NCI-H146 (cell line): ENCODE results near the gene CLMN.

Experiments
- DNase-seq: peaks from one replicate; lab custom pipeline; 2025; lab: John Stamatoyannopoulos, UW

The CLMN gene

DNA sequence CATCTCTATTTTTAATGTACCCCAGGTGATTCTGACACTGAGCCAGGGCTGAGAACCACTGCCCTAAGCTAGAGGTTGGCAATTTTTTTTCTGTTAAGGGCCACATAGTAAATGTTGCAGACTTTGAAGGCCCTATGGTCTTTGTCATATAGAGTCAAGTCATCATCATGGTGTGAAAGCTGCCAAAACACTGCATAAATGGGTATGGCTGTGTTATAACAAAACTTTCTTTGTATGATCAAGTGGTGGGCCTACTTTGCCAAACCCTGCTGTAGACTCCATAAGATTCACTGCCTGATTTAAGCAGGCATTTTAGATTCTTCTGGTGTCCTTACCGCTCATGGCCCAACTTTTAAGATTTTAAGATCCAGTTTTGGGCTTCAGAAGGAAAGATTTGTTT is 76.8 kb downstream of the CLMN start:
- DNase-seq, result no peak

DNA sequence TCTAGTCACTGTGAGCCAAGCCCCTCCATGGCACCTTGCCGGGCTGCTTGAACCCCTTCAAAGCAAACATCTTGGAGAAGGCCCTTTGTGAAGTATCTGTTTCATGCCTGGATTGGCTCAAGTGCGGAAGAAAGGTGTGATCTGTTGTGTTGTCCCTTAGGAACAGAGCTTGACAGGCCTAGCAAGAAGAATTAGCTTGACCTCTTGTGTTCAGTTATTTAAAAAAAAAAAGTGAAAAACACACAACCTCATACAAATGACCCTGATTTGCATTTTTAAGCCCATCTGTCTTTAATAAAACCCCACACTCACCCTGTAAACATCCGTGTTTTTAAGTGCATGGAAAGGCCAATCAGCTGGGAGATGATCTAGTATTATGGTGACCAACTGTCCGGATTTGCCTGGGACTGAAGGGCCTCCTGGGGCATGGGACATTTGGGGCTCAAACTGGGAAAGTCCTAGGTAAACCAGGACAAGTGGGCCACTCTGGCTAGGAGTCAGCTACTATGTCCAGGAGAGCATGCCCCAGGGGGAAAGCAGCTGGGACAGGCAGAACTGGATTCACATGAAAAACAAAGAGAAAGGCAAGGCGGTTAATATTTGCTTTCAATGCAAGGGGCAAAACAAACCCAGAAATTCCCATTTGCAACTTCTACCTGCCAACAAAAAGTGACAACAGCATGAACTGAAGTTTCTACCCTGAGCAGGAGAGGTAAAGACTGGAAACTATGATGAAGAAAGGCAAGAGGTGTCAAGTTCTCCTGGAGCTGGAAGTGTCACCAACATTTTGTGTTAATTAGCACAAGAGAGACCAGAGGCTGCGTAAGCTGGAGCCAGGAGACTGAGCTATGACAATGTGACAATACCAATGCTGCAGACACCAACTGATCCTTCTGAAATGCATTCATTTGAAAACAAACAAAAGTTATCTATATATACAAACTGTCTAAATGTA is 78.6 kb downstream of the CLMN start:
- DNase-seq, result no peak

DNA sequence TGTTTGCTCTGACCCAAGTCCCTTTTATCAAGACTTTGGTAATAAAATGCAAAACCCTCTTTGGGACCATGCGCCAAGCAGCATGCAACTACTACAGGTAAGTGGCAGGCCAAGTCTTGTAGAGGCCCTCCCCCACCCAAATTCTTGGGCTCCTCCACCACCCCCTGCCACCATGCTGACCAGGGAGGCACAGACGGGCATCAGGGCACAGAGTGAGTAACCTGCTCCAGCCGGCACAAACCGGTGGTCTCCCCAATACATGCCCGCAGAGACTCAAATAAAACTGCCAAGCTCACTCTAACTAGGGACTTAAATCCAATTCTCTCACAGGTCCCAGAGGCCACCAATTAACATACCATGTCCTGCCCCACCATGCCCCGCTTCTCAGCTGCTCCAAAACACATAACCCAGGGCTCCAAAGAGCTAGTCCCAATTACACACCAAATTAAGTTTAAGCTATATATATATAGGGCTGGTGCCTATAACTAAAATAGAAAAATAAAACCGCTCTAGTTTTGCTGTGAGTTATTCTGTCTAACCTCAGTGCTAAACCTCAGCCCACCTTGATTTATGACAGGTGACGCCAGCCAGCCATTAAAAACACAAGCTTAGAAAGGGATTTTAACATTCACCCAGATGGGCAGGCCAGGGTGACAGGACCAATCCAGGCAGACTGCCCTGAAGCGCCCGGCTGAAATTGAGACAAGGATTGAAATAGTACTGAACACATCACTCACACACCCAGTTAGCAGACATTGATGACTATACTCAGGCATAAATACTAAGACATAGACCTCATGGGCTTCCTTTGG is 81.0 kb downstream of the CLMN start:
- DNase-seq, result no peak

DNA sequence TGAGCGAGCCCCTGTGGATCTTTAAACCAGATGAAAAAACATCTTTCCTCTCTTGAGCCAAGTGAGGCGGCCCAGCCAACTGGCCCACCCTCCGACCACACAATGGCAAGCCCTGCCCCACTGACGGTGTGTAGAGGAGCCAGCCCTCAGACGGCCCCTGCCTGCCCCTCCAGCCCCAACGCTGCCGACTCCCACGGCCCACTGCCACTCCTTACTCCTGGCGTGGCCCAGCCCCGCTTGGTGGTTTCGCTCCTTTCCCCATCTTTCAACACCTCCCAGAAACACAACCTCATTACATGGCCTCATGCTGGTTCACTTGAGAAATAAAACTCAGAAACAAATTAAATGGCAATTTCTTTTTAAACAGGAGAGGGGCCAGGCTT is 81.8 kb downstream of the CLMN start:
- no peak for DNase-seq

DNA sequence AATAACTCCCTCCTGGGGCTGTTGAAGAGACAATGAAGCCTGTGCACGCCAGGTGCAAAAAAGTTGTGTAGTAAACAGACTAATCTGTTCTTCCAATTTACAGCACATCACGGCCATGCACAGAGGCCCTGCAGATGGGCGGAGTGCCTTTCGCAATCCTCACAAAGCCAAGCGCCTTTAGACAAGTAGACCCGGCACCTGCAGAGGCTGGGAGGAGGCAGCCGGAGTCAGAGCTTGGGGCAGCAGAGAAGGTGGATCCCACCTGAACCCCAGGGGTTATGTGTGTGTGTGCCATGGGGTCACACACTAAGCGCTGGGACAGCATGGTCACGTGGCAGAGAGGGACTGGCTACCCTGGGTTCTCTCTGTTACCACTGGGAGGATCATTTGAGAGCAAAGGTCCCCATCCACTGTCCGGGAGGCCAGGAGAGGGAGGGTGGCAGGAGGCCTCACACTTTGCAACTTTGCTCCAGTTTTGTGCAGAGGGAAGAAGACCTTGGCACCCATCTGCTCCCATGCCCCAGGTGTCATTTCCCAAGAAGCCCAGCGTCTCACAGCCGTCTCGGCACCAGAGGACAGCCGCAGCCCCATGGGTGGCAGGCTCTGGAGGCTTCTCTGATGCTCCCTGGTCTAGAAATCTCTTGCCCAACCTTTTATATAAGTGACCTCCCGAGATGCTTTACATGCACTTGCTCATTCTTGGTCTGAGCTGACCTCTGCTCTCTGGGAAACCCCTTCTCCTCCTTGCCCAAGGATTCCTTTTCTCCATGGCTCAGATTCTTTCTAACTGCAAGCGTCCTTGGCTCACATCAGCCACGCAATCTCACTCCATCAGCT is 82.4 kb downstream of the CLMN start:
- no peak for DNase-seq

DNA sequence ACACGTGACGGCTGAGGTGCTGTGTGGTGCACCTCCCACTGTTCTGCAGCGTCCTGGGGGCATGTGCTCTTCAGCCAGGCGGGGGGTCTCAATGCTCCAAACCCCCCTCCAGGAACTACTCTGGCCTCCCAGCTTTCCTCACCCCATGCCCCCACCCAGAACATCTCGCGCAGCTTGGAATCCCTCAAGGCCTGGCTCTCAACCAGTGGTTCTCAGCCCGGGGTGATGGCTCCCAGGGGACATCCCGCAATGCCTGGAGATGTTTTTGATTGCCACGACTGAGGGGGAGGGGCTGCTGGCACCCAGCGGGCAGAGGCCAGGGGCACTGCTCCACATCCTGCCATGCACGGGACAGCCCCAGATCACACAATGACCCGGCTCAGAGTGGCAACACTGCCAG is 83.5 kb downstream of the CLMN start:
- DNase-seq, result no peak

DNA sequence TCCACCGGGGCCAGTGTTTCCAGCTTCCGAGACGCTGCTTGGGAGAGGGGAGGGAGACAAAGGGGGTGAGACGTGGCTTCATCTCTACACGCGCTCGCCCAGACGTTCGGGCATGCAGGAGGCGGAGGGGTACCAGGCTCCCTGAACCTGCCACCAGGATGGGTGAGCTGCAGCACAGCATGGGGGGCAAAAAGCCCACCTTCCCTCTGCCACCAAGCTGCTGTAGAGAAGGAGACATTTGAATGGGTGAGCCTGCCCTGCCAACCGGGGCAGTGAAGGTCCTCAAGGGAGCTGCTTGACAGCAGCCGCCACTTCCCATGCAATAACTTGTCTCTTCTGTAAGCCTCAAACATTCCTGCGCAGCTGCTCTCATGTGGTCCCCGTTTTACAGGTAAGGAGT is 83.9 kb downstream of the CLMN start:
- no peak for DNase-seq

DNA sequence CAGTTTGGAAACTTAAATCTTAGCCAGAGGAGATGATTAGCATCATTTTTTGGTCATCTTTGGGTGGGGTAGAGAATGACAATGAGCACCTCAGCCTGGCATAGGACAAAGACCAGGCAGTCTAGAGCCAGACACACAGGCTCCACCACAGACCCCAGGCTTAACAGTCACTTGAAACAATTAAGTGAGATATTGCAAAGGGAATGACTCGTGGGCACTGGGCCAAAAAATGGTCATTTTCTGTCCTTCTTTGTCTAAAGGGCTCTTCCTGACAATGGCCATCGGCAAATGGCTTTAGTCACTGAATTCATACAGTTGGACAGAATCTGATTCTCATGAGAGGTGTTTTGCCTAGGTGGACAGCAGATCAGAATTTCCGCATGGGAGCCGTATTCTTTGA is 84.4 kb downstream of the CLMN start:
- peak; percentile 14 for DNase-seq

DNA sequence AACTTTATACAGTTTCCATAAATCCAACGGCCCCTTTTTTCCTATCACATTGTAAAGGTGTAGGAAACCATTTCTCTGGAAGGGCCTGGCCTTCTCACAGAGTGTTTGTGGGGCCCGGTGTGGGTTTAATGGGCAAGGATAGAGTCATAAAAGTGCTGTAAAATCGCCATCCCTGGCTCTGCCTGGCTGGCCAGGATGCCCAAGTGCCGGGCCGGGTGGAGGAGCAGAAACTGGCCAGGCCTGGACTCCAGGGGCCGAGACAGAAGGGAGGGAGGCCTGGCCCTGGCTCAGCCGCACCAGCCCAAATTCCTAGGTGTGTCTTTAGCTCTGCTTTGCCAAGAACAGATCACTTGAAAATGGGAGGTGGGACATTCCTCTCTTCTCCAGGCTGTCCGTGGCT is 85.3 kb downstream of the CLMN start:
- DNase-seq, result no peak

DNA sequence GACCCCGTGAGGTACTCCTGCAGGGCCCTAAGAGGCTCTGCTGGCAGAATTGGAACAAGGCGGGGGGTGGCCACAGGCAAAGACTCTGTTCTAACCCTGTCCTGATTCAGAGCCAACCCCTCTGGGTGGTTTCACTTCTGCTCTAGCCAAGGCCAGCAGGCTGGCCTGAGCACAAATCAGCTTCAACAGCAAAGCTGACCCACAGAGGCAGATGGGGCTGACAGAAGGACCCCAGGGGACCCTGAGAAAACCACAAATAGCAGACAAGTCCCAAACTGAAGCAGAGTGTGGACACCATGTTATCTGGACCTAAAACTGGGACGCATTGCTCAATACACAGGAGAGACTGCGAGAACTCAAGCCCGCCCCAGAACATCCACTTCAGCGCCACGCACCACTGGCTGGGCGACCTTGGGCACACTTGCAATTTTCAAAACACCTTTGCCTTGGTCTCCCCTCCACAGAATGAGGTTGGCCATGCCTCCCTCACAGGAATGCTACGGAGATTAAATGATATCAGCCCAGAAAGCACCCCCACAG is 85.9 kb downstream of the CLMN start:
- DNase-seq, result no peak

DNA sequence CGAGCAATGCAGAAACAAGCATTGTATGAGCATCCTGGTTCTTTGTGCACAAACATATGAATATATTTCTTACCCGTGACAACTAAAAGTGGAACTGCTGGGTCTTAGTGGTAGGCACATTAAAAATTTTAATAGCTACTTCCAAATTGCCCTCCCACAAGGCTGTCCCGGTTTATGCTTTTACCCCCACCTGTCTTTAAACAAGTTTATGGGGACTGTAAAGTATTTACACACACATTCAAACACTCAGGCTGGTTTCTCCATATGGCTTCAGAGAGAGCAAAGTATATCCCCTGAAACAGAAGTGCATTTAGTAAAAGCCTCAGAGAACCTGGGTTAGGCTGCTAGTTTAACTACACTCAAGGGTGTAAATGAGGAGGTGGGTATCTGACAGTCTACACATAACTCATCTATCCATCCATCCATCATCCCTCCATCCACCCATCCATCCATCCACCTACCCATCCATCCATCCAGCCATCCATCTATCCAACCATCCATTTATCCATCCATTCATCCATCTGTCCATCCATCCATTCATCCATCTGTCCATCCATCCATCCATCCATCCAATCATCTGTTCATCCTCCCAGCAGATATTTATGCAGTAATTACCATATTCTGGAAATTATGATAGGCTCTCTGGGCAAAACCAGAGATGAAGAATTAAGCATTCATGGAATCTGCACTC is 86.7 kb downstream of the CLMN start:
- DNase-seq, result no peak

DNA sequence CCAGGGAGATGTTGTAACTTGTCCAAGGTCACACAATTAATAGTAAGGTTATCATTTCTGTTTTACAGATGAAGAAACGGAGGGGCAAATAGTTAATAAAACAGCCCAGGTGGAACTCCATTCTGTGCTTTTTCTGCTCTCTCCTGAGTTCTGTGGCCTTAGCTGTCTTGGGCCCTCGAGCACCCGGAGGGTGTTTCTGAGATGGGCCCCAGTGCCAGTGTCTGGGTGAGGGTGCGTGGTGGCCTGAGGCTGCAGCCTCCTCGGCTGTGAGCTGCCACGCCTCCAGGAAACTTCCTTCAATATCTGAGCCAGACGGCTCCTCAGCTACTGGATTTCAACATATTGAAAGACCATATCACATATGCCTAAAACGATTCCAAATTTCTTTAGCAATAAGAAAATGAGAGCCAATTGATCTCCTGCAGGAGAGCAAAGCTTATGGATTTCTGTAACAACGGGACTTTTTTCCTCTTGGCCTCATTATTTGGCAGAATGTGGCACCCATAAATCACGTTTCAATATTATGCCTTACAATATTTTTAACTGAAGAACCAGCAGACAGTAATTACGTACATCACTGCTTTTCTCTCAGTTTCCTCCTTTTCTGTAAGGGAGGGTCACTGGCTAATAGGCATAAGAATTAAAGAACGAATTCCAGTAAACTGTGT is 87.6 kb downstream of the CLMN start:
- DNase-seq, result no peak

DNA sequence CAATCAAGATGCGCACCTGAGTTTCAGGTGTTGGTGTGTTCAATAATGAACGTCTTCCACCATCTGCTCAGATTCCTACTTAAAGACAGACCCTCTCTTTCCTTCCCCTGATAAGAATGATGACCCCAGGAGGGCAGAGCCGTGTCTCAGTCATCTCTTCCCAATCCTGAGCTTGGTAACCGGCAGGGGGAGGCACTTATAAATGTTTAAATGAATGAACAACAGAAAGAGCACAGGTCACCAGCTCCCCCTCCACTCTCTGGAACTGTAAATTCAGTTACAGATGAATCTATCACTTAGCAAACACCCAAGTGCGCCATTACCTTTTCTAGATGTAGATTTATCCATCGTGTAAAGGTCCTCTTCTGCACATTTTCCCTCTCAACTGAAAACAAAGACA is 90.0 kb downstream of the CLMN start:
- no peak for DNase-seq

DNA sequence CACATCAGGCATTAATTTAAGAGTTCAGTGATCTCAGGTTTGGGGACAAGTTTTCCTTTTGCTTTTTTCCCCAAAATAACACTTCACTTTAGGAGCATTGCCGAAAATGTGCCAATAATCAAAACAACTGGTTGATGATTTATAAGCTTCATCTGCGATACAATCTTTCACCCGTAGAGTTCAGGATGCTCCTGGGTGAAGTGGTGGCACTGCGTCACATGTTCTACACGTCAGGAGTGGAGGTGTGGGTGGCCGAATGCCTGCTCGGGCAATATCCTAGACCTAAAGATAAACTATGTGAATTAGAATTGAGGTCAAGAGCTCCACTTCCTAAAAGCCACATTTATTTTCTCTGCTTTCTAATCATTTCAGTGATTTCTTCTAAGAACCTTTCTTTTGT is 91.5 kb downstream of the CLMN start:
- DNase-seq, result no peak

DNA sequence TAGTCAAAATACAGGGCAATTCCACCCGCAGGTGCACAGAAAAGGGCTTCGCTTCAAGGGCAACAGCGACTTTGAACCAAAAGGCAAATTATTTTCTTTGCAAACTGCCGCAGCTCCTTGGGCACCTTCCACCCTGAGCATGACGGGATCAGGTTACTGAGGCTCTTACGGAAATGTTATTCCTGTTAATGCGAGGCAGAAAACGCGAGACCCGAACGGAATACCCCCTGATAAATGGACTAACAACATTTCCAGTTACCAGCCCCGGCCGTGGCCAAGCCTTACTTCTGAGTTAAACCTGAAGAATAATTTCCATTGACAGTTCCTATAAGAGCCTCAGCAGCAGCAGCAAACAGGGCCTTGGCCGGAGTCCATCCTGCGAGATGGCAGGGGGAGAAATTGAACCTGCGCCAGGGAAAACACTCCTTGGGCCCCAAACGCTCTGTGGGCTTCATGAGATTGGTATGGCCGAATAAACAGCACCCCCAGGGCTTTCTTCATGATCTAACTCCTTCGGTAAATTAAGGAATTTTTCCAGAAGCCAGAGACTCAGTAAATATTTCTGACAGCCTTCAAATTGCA is 92.3 kb downstream of the CLMN start:
- DNase-seq, result no peak

DNA sequence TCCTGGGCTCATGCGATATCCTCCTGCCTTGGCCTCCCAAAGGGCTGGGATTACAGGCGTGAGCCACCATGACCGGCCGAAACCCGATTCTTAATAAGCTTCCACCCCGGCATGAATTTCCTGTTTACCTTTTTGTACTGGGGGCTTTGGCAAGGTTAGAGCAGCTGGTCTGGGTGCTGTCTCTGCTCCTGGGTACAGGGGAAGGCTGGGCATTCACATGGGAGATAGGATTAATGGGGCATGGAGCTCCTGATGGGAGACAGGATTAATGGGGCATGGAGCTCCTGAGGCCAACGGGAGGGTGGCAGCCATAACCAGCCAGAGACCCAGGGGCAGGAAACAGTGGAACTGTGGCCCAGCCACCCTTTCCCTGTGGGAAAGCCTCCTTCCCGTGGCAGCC is 92.9 kb downstream of the CLMN start:
- DNase-seq, result no peak

DNA sequence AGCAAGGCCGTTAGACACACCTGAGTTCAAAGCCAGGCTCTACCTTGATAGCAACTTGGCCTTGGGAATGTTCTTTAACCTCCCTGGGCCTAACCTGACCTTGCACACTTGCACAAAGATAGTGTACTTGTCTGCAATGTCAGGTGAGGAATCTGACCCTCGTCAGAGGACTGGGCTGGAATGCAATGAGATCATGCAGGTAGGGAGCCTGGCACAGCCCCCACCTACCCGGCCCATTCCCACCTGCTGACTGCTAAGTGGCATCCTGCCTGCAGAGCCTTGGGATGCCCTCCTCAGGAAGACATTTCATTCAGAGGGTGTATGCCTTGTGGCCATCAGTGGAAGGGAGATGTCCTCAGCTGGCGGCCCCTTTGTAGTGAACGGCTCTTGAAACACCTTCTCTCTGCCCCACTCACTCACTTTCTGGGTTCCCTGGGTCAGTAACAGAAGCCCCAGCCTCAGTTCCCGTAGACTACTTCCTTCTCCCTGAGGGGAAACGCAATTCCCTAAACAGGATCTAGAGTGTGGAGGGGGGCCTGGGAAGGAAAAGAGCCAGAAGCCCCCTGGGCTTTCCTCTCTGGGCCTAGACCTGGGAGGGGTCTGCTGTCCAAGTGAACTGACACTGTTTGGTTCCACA is 94.3 kb downstream of the CLMN start:
- DNase-seq, result no peak

DNA sequence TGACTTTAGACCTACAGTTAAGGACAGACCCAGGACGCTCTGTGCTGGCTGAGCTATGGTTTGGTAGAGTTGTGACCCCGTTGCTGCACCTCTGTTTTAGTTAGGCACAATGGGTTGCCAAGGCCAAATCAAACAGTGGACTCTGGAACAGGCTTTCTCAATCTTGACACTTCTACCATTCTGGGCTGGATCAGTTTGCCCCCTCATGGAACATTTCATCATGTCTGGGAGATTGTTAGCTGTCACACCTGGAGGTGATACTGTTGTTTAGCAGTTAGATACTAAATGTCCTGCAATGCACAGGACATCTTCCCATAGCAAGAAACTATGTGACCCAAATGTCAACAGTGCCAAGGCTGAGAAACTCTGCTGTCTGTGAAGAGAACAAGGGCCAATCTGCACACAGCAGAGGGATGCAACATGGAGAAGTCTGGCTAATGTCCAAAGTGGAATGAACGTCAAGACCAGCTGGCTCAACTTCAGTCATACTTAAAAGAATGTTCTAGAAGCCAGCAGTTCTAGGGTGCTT is 96.8 kb downstream of the CLMN start:
- no peak for DNase-seq

DNA sequence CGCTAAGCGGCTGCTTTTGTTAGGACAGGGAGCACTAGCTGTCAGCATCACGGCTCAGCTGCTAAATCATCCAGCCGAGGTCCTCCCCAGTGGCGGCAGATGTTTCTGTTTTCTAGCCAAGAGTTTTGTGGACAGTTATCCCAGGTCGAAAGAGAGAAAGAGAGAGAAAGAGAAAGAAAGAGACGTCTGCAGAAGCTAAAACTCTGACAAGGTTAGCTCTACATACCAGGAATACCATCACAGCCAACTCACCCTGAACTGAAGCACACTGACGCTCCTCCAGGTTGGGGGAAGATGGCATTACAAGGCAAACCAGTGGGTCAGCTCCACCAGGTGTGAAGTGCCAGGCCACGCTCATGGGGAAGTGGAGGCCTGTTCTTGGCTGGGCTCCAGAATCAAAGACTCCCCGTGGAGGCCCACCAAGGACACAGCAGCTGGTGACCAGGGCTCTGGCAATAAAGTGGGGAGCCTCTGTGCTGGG is 97.5 kb downstream of the CLMN start:
- DNase-seq, result no peak

DNA sequence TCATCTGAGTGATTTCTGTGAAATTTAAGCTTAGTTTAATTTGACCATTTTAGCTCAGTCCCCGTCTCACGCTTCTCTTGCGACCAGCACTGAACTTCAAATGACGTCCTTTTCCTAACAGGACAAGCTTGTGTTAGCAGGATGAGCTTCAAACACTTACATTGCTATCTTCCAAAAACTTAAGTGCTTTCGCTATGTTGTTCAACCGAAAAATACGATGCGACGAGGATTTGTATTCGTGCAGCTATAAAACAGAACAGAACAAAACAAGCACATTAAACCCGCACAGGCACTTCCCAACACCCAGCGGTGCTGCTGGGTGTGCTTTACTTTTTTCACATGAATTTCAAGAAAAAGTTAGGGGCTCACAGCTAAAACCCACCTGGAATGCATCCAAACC is 98.2 kb downstream of the CLMN start:
- no peak for DNase-seq
